Neuronal stem cell (in vitro differentiated cells): ENCODE data around the gene ATP8A1.
A peak's percentile ranks its signal among the peaks of the same experiment; 100 is the strongest.

Experiments used
- DNase-seq: peaks from one replicate; pipeline ENCODE4 v3.0.0-alpha.2; 2013; ENCODE audit warnings: low spot score
- H2AFZ ChIP-seq: one replicate; pipeline ENCODE4 v1.6.1; 2013; ENCODE audit warnings: mild to moderate bottlenecking, low read length, inconsistent platforms
- H2AK5ac ChIP-seq: 2 replicates; pipeline ENCODE4 v1.6.1; 2013; ENCODE audit warnings: low read depth, mild to moderate bottlenecking, inconsistent platforms, low read length, moderate library complexity, mixed read lengths
- H2BK120ac ChIP-seq: 2 replicates; pipeline ENCODE4 v1.6.1; 2013; ENCODE audit warnings: low read depth, mild to moderate bottlenecking, inconsistent platforms, low read length, moderate library complexity, mixed read lengths
- H2BK12ac ChIP-seq: one replicate; pipeline ENCODE4 v1.6.1; 2013; ENCODE audit warnings: low read length, inconsistent platforms
- H2BK15ac ChIP-seq: 2 replicates; pipeline ENCODE4 v1.6.1; 2013; ENCODE audit warnings: mild to moderate bottlenecking, low read length, inconsistent platforms, mixed read lengths
- H2BK5ac ChIP-seq: one replicate; pipeline ENCODE4 v1.6.1; 2013; ENCODE audit warnings: inconsistent platforms, mild to moderate bottlenecking, low read length, moderate library complexity
- H3K14ac ChIP-seq: one replicate; pipeline ENCODE4 v1.6.1; 2013; ENCODE audit warnings: low read length, inconsistent platforms
- H3K18ac ChIP-seq: 2 replicates; pipeline ENCODE4 v1.6.1; 2013; ENCODE audit warnings: low read length, inconsistent platforms
- H3K23ac ChIP-seq: 2 replicates; pipeline ENCODE4 v1.6.1; 2013; ENCODE audit warnings: low read depth, mild to moderate bottlenecking, mixed read lengths, low read length, inconsistent platforms; ENCODE audit not compliant: poor library complexity
- H3K27ac ChIP-seq: replicated peaks from 3 replicates; pipeline ENCODE4 v1.5.1; 2013; ENCODE audit warnings: low read length, inconsistent platforms
- H3K27me3 ChIP-seq, 3 experiments: 2 replicates each; pipeline ENCODE4 v1.6.1; 2013; ENCODE audit warnings: low read length in 3 of 3, mild to moderate bottlenecking in 2 of 3, inconsistent platforms in 1 of 3, low read depth in 1 of 3, mixed read lengths in 1 of 3, moderate library complexity in 1 of 3; ENCODE audit not compliant: control insufficient read depth in 3 of 3, insufficient read depth in 3 of 3
- H3K36me3 ChIP-seq, 2 donors: replicated peaks in 1 of 2; 2 replicates each; pipeline ENCODE4 v1.6.1; 2013; ENCODE audit warnings: low read length in 2 of 2; ENCODE audit not compliant: control insufficient read depth in 2 of 2, insufficient read depth in 2 of 2
- H3K4ac ChIP-seq: 2 replicates; pipeline ENCODE4 v1.6.1; 2013; ENCODE audit warnings: inconsistent platforms, mild to moderate bottlenecking, low read length, moderate library complexity
- H3K4me1 ChIP-seq, 2 donors: 1 replicate in 1 of 2; 2 replicates in 1 of 2; pipeline ENCODE4 v1.6.1; 2013; ENCODE audit warnings: low read length in 2 of 2, low read depth in 1 of 2; ENCODE audit not compliant: control insufficient read depth in 2 of 2, insufficient read depth in 1 of 2
- H3K4me2 ChIP-seq: one replicate; pipeline ENCODE4 v1.6.1; 2013; ENCODE audit warnings: mild to moderate bottlenecking, low read length, inconsistent platforms; ENCODE audit not compliant: insufficient read depth, poor library complexity, severe bottlenecking
- H3K4me3 ChIP-seq, 2 donors: 2 replicates each; pipeline ENCODE4 v1.5.1; 2013; ENCODE audit warnings: low read length in 2 of 2, mild to moderate bottlenecking in 2 of 2, inconsistent platforms in 1 of 2, moderate library complexity in 1 of 2
- H3K79me1 ChIP-seq: one replicate; pipeline ENCODE4 v1.6.1; 2013; ENCODE audit warnings: low read depth, mild to moderate bottlenecking, inconsistent platforms, low read length, moderate library complexity
- H3K9ac ChIP-seq: one replicate; pipeline ENCODE4 v1.6.1; 2013; ENCODE audit warnings: mild to moderate bottlenecking, low read depth, low read length, inconsistent platforms; ENCODE audit not compliant: poor library complexity
- H3K9me3 ChIP-seq, 2 donors: replicated peaks in 1 of 2; 2 replicates each; pipeline versions ENCODE3 to v1.6.1; 2013; ENCODE audit warnings: low read length in 2 of 2, mild to moderate bottlenecking in 2 of 2, inconsistent platforms in 1 of 2, low read depth in 1 of 2, mixed read lengths in 1 of 2, moderate library complexity in 1 of 2; ENCODE audit not compliant: control insufficient read depth in 2 of 2, insufficient read depth in 1 of 2
- H4K8ac ChIP-seq: one replicate; pipeline ENCODE4 v1.6.1; 2013; ENCODE audit warnings: low read depth, mild to moderate bottlenecking, inconsistent platforms, low read length, moderate library complexity
- H4K91ac ChIP-seq: one replicate; pipeline ENCODE4 v1.6.1; 2013; ENCODE audit warnings: low read length, low read depth, mild to moderate bottlenecking, inconsistent platforms; ENCODE audit not compliant: poor library complexity
- WGBS, 2 donors: extraction: QIAGEN DNeasy Blood & Tissue Kit; methylation state at CpG; one replicate each; pipeline ENCODE4 v1.1.7; 2013; ENCODE audit warnings: missing lambda C conversion rate in 2 of 2, mixed read lengths in 1 of 2; ENCODE audit not compliant: insufficient read length in 2 of 2, insufficient replicate concordance in 1 of 2; ENCODE audit errors: extremely low coverage in 2 of 2; 5-methylcytosine and 5-hydroxymethylcytosine counted together

The ATP8A1 gene

DNA sequence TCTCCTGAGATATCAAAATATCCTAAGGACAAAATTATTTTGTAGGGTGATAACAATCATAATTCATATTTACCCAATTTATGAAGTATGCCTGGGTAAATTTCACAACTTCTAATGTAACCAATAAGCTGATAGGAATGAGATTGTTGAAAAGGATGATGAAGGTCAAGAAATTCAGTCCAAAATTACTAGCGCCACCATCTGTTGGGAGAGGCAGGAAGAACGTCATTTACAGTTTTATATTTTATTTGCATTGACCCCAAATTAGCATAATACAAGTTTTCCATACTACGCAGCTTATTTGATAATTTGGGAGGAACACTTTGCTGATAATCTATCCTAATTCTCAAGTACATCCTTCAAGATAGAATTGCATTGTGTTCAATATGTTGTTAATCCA, 78.7 kb downstream of the ATP8A1 start:
- H4K91ac ChIP-seq, result no peak overlapping the region
- H2AK5ac ChIP-seq, result no peak overlapping the region
- H2BK12ac ChIP-seq, result no peak overlapping the region

GRCh38 chr4:42574870-42575430, 82.0 kb downstream of the ATP8A1 start:
- H3K18ac ChIP-seq, result no peak overlapping the region
- no peak overlapping the region for H3K9ac ChIP-seq
- H3K36me3 ChIP-seq, result no peaks in the 10 kb centered on the region
- no peak overlapping the region for H2BK5ac ChIP-seq
- no peak overlapping the region for H3K27ac ChIP-seq
- H2BK15ac ChIP-seq, result no peak overlapping the region
- H2BK120ac ChIP-seq, result no peak overlapping the region
- no peak overlapping the region for H2BK12ac ChIP-seq
- no peak overlapping the region for H3K4me2 ChIP-seq
- no peak for DNase-seq
- no peak overlapping the region for H3K4me3 ChIP-seq
- H3K4me1 ChIP-seq, result peaks cover 0 to 5% of the 10 kb centered on the region in 2 donors
- H3K4ac ChIP-seq, result no peak overlapping the region
- H3K79me1 ChIP-seq, result no peaks in the 10 kb centered on the region
- H3K14ac ChIP-seq, result no peak overlapping the region
- no peak overlapping the region for H2AFZ ChIP-seq
- H3K9me3 ChIP-seq, result no peaks in the 10 kb centered on the region
- H4K8ac ChIP-seq, result no peak overlapping the region
- no peak overlapping the region for H3K23ac ChIP-seq
- no peaks in the 10 kb centered on the region for H3K27me3 ChIP-seq
- WGBS, 2 donors, result no CpG with 5 or more reads among the region's 4 CpGs
- no peak overlapping the region for H2AK5ac ChIP-seq
- no peak overlapping the region for H4K91ac ChIP-seq

More for the DNA sequence above, 78.7 kb downstream of the ATP8A1 start:
- Histone ChIP-seq H2AFZ (no peak overlapping the region), H3K79me1 (no peaks in the 10 kb centered on the region), H3K18ac (no peak overlapping the region), H3K4me2 (no peak overlapping the region), H3K9me3 (no peaks in the 10 kb centered on the region), H3K14ac (no peak overlapping the region), H3K4me3 (no peak overlapping the region), H2BK5ac (no peak overlapping the region), H3K23ac (no peak overlapping the region), H2BK15ac (no peak overlapping the region), H4K8ac (no peak overlapping the region), H2BK120ac (no peak overlapping the region), H3K36me3 (no peaks in the 10 kb centered on the region), H3K4me1 (no peaks in the 10 kb centered on the region), H3K27ac (no peak overlapping the region), H3K27me3 (no peaks in the 10 kb centered on the region), H3K9ac (no peak overlapping the region), H3K4ac (no peak overlapping the region)
- no CpG with 5 or more reads among the region's 3 CpGs for WGBS, 2 donors
- no peak for DNase-seq

DNA sequence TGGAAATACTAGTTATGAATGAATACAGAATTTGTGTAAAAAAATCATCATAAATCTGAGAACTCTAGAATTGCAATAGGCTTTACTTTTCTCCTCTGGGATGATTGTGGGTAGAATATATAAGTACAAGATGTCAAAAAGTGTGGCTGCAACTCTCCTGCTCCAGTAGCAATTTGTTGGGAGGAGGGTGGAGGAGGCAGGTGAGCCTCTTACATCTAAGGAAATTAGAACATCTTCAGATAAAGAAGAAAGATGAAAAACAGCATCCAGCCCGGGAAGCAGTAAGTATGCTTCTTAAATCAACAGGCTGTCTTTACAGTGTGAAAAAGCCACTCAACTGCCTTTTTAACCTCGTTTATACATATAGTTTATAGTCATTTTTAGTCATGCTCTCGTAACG, 83.7 kb downstream of the ATP8A1 start:
- no CpG with 5 or more reads among the region's 4 CpGs for WGBS, 2 donors
- no peak overlapping the region for H3K14ac ChIP-seq

GRCh38 chr4:42570221-42570620, 86.7 kb downstream of the ATP8A1 start:
- H3K4me2 ChIP-seq, result peak overlapping the region; percentile 41
- no peak overlapping the region for H2BK12ac ChIP-seq
- H4K91ac ChIP-seq, result no peak overlapping the region
- peak overlapping the region; percentile 70 for H4K8ac ChIP-seq
- no peak overlapping the region for H2BK120ac ChIP-seq
- H3K9ac ChIP-seq, result no peak overlapping the region
- H3K18ac ChIP-seq, result no peak overlapping the region
- no peak overlapping the region for H3K14ac ChIP-seq
- H3K23ac ChIP-seq, result no peak overlapping the region
- H3K4me3 ChIP-seq, result no peak overlapping the region
- H2BK5ac ChIP-seq, result no peak overlapping the region
- no peaks in the 10 kb centered on the region for H3K36me3 ChIP-seq
- H3K4me1 ChIP-seq, result peaks cover 0 to 5% of the 10 kb centered on the region in 2 donors
- no peaks in the 10 kb centered on the region for H3K79me1 ChIP-seq
- H2BK15ac ChIP-seq, result no peak overlapping the region
- peak; percentile 32 for DNase-seq
- H2AK5ac ChIP-seq, result no peak overlapping the region
- H3K27me3 ChIP-seq, result no peaks in the 10 kb centered on the region
- H2AFZ ChIP-seq, result no peak overlapping the region
- peak overlapping the region; percentile 58 for H3K27ac ChIP-seq
- H3K4ac ChIP-seq, result no peak overlapping the region
- no peaks in the 10 kb centered on the region for H3K9me3 ChIP-seq
- no CpG with 5 or more reads among the region's 1 CpG for WGBS, 2 donors

More for the DNA sequence above, 83.7 kb downstream of the ATP8A1 start:
- Histone ChIP-seq H2BK120ac (no peak overlapping the region), H3K4me1 (peaks cover 0 to 5% of the 10 kb centered on the region in 2 donors), H2BK5ac (no peak overlapping the region), H4K91ac (no peak overlapping the region), H3K18ac (no peak overlapping the region), H3K4me2 (no peak overlapping the region), H2BK12ac (no peak overlapping the region), H3K4ac (no peak overlapping the region), H3K27me3 (no peaks in the 10 kb centered on the region), H2AK5ac (no peak overlapping the region), H3K27ac (no peak overlapping the region), H3K9me3 (no peaks in the 10 kb centered on the region), H4K8ac (no peak overlapping the region), H3K23ac (no peak overlapping the region), H3K4me3 (no peak overlapping the region), H3K79me1 (no peaks in the 10 kb centered on the region), H3K36me3 (no peaks in the 10 kb centered on the region), H2BK15ac (no peak overlapping the region), H3K9ac (no peak overlapping the region), H2AFZ (no peak overlapping the region)
- no peak for DNase-seq
